ENCODE data around the gene OR10G8.

OR10G8 gene

DNA sequence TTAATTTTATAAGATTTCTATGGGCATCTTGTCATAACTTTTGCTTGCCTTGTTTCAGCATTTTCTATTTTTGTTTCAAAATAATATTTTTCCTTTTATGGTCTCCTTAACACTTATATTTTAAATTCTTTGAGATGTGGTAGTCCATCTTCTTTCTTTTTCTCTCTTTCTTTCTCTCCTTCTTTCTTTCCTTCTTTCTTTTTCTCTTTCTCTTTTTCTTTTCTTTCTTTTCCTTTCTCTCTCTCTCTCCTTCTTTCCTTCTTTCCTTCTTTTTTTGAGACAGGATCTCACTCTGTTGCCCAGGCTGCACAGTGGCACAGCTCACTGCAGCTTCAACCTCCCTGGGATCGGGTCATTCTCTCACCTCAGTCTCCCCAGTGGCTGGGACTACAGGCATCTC lies 50.7 kb downstream of the OR10G8 start:
- DNase-seq (ENCODE audit: low read depth in 2 of 2): no peak

DNA sequence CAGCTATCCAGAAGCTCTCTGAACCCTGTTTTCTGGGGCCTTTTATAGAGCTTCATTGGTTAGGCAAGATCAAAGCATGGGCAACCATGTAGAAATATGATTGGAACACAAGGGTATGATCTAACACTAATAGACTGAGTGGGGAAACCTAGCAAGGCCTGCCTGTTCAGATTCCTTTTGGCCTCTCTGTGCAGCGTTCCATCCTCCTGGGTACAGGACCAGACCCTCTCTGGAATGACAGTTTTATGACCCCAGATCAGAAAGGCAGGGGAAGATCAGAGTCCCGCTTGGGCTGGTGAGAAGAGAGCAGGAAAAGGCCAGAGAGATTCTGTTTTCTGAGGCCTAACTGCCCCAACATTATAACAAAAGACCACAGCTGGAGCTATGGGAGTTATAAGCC lies 52.0 kb downstream of the OR10G8 start:
- DNase-seq (ENCODE audit: low read depth in 2 of 2): no peak

DNA sequence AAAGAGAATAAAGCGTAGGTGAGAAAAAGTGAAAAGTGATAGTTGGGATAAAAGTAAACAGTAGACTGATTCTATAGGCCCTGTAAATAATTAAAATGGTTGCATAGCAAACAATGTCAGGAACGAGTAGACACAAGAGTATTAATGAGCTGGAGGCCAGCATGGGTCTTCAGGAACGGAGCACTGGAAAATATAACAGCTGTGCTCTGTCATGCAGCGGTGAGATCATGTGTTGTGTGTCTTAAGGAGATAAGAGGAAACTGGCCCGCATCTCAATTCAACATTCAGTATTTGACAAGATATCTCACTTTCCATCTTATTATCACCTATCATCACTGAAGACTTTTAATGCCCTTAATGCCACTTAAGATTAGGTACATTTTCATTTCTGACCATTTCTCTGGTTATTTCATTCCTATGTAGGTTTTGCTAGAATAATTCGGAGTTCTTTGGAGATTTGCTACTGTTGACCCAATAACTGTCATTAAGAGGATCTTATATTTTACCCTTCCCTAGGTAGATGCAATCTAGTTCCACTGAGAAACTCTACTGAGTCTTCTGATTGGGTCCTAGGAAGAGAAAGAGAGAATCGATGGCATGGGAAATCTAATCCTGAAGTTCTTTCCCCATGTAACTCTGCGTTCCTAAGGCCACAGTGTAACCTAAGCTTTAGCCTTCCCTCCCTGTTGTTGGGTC lies 53.2 kb downstream of the OR10G8 start:
- no peak for DNase-seq (ENCODE audit: low read depth in 2 of 2)

Data from stimulated activated CD4-positive, alpha-beta T cell treated with anti-CD3 and anti-CD28 coated beads, Interleukin-1b, Interleukin-23, amount 100 ng/mL, for 1 hour (primary cell).